KOPT-K1 (cell line): ENCODE data around the gene PSME3IP1.
"Not testable (repeated sequence)": the region's sequence is repeated elsewhere in the genome, so short reads cannot be mapped to it uniquely, and the experiment has no call there.

Experiments
- H3K27ac ChIP-seq: fragments of 200-600 bp; sonication (generic); 2 replicates; pipeline ENCODE4 v1.5.1; 2016; ENCODE audit warnings: antibody characterized with exemption, mild to moderate bottlenecking, low read depth, low read length; ENCODE audit not compliant: poor library complexity, severe bottlenecking
- H3K36me3 ChIP-seq: fragments of 200-600 bp; sonication (generic); 2 replicates; pipeline ENCODE4 v1.5.1; 2017; ENCODE audit warnings: antibody characterized with exemption, mild to moderate bottlenecking, low read length, moderate library complexity; ENCODE audit not compliant: insufficient read depth
- H3K9me3 ChIP-seq: fragments of 200-600 bp; sonication (generic); 2 replicates; pipeline ENCODE4 v1.5.1; 2017; ENCODE audit warnings: antibody characterized with exemption, low read length, mild to moderate bottlenecking; ENCODE audit not compliant: insufficient read depth, poor library complexity, severe bottlenecking

PSME3IP1 gene

GRCh38 chr16:57187902-57188710 is 2.3 kb upstream of the PSME3IP1 start:
- H3K9me3 ChIP-seq, result not testable (repeated sequence)
- H3K27ac ChIP-seq, result peak overlapping the region; percentile 72
- peaks cover 11% of the 10 kb centered on the region for H3K36me3 ChIP-seq

DNA sequence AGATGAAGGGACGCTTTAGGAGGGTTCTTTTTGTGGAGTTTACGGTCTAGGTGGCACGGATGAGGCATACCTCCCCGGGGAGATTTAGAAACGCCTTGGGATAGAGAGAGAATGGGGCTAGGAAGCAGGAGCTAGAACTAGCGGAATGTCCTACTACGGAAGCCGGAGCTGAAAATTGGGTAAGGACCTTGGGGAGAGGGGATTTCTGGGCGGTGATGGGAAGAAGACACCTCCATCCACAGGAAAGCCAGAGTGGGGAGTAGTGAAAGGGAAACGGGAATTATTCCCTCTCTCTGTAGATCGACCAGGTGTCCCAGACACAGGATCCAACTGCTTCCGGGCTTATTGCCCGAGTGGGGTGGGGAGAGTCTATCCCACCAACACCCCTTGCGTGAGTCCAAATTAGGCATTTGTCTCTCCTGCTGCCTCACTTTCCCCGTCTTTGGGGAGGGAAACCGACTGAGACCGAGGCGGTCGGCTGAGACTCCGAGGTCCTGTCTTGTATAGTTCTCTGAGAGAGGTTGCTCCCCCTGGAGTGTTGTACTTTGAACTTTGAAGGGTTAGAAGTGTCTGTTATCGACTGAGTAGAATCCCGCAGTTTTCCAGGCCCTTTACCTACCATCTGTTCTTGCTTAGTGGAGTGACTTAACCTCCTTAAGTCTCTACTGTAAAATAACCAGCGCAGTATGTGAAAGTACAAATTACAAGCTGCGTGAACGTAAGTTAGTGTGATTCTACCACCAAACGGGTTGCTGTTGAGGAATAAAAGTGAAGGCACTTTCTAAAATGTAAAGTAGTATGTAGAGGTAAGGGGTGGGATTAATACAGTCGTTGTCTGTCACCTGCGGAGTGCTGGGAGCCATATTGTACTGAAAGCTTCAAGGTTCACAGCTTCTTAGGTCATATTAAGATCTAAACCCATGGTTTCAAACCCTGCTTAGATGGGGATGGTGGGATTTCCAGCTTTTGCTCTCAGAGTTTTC is 1.3 kb upstream of the PSME3IP1 start:
- peak overlapping the region; percentile 72 for H3K27ac ChIP-seq

DNA sequence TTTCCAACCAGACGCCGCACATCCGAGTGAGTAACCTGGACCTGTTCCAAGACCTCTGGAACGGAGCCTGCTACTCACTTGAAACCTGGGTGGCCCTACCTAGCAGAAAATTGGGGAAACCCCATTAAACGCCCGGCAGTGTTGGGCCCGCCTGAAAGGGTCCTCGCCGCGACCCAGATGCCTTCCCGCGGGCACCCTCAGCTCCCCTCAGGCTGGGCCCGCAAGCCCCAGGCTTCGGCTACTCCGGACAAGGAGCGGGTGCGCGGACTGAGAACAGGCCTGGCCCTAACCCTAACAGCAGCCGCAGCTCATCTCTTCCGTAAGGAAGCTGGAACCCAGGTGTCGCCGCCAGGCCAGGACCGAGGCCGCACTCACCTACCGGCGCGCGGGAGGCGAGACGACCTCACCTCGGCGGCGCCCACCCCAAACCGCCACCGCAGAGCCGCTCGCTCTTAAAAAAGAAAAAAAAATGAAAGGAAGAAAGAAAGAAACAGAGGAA is 344 bp downstream of the PSME3IP1 start:
- Histone ChIP-seq H3K9me3 (no peaks in the 10 kb centered on the region), H3K36me3 (peaks cover 11% of the 10 kb centered on the region), H3K27ac (peak overlapping the region; percentile 81)

More for the DNA sequence above, 1.3 kb upstream of the PSME3IP1 start:
- Histone ChIP-seq H3K9me3 (no peaks in the 10 kb centered on the region), H3K36me3 (peaks cover 11% of the 10 kb centered on the region)

- Histone ChIP-seq H3K27ac (peak overlapping the region; percentile 81), H3K9me3 (no peaks in the 10 kb centered on the region), H3K36me3 (peaks cover 9% of the 10 kb centered on the region)
These were observed 873 bp downstream of the PSME3IP1 start for GRCh38 chr16:57184887-57185445.

DNA sequence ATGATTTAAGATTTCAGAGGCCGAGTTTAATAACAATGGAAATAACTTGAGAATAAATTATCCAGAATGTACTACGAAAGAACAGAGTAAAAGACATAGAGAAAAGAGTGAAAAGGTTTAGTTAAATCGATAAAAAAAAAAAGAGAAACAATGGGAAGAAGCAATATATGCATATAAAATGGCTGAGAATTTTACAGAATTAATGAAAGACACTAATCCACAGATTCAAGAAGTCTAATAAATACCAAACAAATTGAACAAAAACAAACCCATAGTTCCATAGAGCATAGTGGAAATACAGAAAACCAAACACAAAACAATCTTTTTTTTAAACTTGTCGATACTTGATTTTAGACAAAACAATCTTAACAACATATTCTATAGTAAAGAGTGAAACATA is 1.7 kb downstream of the PSME3IP1 start:
- Histone ChIP-seq H3K36me3 (peaks cover 2% of the 10 kb centered on the region), H3K9me3 (no peaks in the 10 kb centered on the region), H3K27ac (no peak overlapping the region)

DNA sequence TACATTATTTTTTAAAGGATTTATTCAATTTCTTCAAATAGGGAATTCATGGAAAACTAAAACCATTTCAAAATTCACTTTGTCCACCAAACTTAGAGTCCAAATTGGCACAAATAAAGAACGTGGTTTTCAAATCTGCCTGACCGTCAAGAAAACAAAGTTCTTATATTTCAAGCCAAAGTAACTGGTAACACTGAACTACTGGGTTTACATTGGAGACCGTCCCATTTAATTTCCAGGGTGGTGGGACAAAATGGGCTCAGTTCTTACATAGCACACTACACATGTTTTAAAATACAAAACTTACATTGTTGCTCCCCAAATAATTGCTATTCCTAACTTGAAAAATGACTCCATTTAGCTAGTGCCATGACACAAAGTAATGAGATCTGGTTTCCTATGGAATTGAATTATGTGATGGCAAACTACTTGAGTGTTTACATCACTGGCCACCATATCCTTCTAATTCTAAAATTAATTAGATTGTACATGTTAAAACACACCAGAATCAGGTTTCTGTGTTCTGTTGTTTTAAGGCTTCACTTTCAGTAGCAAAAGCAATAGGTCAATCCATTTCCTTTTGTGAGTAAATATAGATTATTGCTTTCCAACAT is 6.5 kb downstream of the PSME3IP1 start:
- H3K36me3 ChIP-seq, result peaks cover 28% of the 10 kb centered on the region
- no peaks in the 10 kb centered on the region for H3K9me3 ChIP-seq
- H3K27ac ChIP-seq, result no peak overlapping the region

- Histone ChIP-seq H3K27ac (no peak overlapping the region), H3K9me3 (no peaks in the 10 kb centered on the region), H3K36me3 (peaks cover 30% of the 10 kb centered on the region)
These were observed 7.0 kb downstream of the PSME3IP1 start for GRCh38 chr16:57178793-57179212.

- Histone ChIP-seq H3K36me3 (peaks cover 36% of the 10 kb centered on the region), H3K9me3 (no peaks in the 10 kb centered on the region), H3K27ac (no peak overlapping the region)
These were observed 7.6 kb downstream of the PSME3IP1 start for GRCh38 chr16:57178196-57178595.

DNA sequence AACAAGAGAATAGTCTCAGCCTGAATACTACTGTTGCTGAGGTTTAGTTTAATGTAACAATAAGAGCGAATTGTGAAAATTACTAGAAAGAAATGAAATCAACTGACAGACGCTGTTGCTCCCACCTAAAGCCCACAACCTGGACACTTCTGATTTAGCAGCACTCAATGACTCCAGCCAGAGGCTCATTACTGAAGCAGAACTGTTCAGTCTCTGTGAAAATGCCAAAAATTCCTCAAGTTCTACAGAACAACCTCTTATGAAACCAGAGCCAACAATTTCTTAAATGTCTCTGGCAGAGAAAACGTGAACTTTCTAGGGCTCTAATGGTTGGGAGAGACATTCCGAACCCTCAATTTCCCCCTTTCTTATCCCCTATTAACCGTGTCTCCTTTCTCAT is 9.9 kb downstream of the PSME3IP1 start:
- H3K9me3 ChIP-seq, result no peaks in the 10 kb centered on the region

GRCh38 chr16:57172721-57173290 is 13.0 kb downstream of the PSME3IP1 start:
- Histone ChIP-seq H3K9me3 (no peaks in the 10 kb centered on the region), H3K27ac (no peak overlapping the region), H3K36me3 (peaks cover 74% of the 10 kb centered on the region)

More for the DNA sequence above, 9.9 kb downstream of the PSME3IP1 start:
- Histone ChIP-seq H3K36me3 (peaks cover 59% of the 10 kb centered on the region), H3K27ac (no peak overlapping the region)

DNA sequence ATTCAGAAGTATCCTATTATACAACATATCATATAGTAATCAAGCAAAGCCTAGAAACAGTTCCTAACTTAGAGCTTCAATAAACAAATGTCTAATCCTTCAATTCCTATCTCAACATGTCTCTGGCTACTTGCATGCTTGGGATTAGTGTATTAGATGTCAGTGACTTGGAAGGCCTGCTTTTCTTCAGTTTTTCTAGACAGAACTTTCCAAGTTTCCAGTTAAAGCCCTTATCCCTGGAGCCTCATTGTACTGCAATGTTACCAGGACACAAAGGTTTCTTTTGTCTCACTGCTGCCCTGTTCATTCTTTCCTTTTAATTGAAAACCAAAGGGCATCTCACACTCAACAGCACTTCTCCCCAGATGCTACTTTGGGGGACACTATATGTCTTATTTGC is 16.5 kb downstream of the PSME3IP1 start:
- H3K36me3 ChIP-seq, result peaks cover 93% of the 10 kb centered on the region
- no peaks in the 10 kb centered on the region for H3K9me3 ChIP-seq
- H3K27ac ChIP-seq, result no peak overlapping the region

- Histone ChIP-seq H3K27ac (no peak overlapping the region), H3K36me3 (peaks cover 96% of the 10 kb centered on the region), H3K9me3 (no peaks in the 10 kb centered on the region)
These were observed 17.9 kb downstream of the PSME3IP1 start for GRCh38 chr16:57167953-57168352.

DNA sequence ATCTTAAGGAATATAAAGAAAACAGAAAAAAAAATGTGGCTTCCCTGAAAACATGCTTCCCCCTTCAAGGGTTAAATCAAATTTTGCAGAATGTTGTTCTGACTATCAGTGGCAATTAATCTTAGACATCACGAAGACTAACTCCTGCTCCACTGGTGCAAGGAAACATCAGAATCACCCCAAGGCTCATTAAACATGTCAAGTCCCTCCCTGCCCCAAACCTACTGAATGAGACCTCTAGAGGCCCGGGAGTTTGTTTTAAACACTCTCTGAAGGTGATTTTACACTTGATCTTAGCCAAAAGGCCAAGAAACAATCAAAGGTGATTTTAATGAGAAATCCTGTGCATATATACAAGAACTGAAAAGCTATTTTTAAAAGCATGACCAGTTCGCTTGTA is 18.3 kb downstream of the PSME3IP1 start:
- Histone ChIP-seq H3K27ac (no peak overlapping the region), H3K36me3 (peaks cover 96% of the 10 kb centered on the region), H3K9me3 (no peaks in the 10 kb centered on the region)

DNA sequence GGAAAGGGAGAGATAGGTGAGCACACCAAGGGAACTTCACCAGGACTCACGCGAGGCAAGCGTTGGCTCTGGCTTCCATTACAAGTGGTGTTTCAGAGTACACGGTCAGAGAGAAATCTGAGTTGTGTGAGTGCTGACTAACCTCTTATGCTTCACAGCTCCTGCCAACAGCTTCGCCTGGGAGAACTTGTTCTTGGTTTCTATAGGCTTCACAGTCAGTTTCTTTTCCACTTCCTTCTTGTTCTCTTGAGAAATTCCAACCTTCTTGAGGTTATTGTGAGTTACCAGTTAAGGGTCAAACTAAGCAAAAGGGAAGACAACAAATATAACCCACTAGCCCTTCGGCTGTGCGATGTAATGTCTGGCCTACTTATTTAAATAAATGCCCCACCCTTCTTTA is 18.9 kb downstream of the PSME3IP1 start:
- H3K9me3 ChIP-seq, result no peaks in the 10 kb centered on the region
- peaks cover 96% of the 10 kb centered on the region for H3K36me3 ChIP-seq
- H3K27ac ChIP-seq, result no peak overlapping the region
